ENCODE data around the gene LRRC4.

Gene LRRC4

GRCh38 chr7:127978421-127978820 lies 52.8 kb downstream of the LRRC4 start:
- DNase-seq (ENCODE audit: low spot score): no peak
- no peak for TF ChIP-seq CTCF (IDR thresholded peaks at IDR 0.05; ENCODE audit: extremely low read depth, missing control alignments)
